OCI-LY1 (cell line): ENCODE data around the gene GOLGA8N.
"Not testable (repeated sequence)": the region's sequence is repeated elsewhere in the genome, so short reads cannot be mapped to it uniquely, and the experiment has no call there.

Source experiments
- EZH2 ChIP-seq: fragments of 200-600 bp; sonication (generic), shearing (Covaris generic); IDR thresholded peaks from 2 replicates; pipeline ENCODE4 v1.8.0; 2017; ENCODE audit warnings: borderline replicate concordance, mixed run types, mild to moderate bottlenecking, antibody characterized with exemption, low read length, moderate library complexity, mixed read lengths
- TF ChIP-seq, protein P1 (sequence below): fragments of 200-600 bp; sonication (generic), shearing (Covaris generic); IDR thresholded peaks from 2 replicates; pipeline ENCODE4 v1.5.1; 2017; ENCODE audit warnings: mild to moderate bottlenecking, antibody characterized with exemption, low read length, moderate library complexity, mixed read lengths

DNA sequence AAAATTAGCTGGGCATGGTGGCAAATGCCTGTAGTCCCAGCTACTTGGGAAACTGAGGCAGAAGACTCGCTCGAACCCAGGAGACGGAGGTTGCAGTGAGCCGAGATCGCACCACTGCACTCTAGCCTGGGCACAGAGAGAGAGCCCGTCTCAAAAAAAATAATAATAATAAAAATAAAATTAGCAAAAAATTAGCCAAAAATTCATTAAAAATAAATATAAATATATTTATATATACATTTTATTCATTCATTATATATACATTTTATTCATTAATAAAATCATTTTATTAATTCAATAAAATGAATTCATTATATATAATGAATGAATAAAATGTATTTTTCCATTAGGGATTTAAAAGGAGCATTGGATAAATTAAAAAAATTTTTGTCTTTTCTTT lies 31.1 kb upstream of the GOLGA8N start:
- TF ChIP-seq, protein P1, sequence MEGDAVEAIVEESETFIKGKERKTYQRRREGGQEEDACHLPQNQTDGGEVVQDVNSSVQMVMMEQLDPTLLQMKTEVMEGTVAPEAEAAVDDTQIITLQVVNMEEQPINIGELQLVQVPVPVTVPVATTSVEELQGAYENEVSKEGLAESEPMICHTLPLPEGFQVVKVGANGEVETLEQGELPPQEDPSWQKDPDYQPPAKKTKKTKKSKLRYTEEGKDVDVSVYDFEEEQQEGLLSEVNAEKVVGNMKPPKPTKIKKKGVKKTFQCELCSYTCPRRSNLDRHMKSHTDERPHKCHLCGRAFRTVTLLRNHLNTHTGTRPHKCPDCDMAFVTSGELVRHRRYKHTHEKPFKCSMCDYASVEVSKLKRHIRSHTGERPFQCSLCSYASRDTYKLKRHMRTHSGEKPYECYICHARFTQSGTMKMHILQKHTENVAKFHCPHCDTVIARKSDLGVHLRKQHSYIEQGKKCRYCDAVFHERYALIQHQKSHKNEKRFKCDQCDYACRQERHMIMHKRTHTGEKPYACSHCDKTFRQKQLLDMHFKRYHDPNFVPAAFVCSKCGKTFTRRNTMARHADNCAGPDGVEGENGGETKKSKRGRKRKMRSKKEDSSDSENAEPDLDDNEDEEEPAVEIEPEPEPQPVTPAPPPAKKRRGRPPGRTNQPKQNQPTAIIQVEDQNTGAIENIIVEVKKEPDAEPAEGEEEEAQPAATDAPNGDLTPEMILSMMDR = not testable (repeated sequence)
- not testable (repeated sequence) for TF ChIP-seq EZH2
